SK-N-SH treated with all-trans-retinoic acid at 6 μM for 48 hours (cell line): ENCODE results near the gene SLF1.

ENCODE experiments used
- ARNTL ChIP-seq: fragments of 450-650 bp; formaldehyde crosslinking; IDR thresholded peaks from 2 replicates; pipeline ENCODE4 v1.5.0; 2020; ENCODE audit warnings: low read depth, mild to moderate bottlenecking, moderate library complexity, borderline replicate concordance
- BACH2 ChIP-seq: fragments of 250-450 bp; sonication (Bioruptor Pico); IDR thresholded peaks from 2 replicates; pipeline ENCODE4 v1.9.0; 2021; ENCODE audit warnings: mild to moderate bottlenecking, borderline replicate concordance
- CSRNP3 ChIP-seq: fragments of 250-450 bp; sonication (Bioruptor Pico); IDR thresholded peaks from 2 replicates; pipeline ENCODE4 v1.5.1; 2021; ENCODE audit warnings: mild to moderate bottlenecking, moderate library complexity
- ESRRG ChIP-seq: fragments of 250-450 bp; sonication (Bioruptor Pico); IDR thresholded peaks from 2 replicates; pipeline ENCODE4 v1.6.1; 2021; ENCODE audit warnings: mild to moderate bottlenecking
- GLIS3 ChIP-seq: fragments of 250-450 bp; sonication (Bioruptor Pico); IDR thresholded peaks from 2 replicates; pipeline ENCODE4 v1.5.0; 2020; ENCODE audit warnings: mild to moderate bottlenecking, moderate library complexity
- OSR1 ChIP-seq: fragments of 250-450 bp; sonication (Bioruptor Pico); IDR thresholded peaks from 2 replicates; pipeline ENCODE4 v1.8.0; 2022; ENCODE audit warnings: moderate library complexity, mild to moderate bottlenecking, inconsistent platforms
- PATZ1 ChIP-seq: fragments of 250-450 bp; sonication (Bioruptor Pico); IDR thresholded peaks from 2 replicates; pipeline ENCODE4 v1.8.0; 2020; ENCODE audit warnings: mild to moderate bottlenecking, moderate library complexity, borderline replicate concordance
- RARB ChIP-seq: fragments of 250-450 bp; sonication (Bioruptor Pico); IDR thresholded peaks from 2 replicates; pipeline ENCODE4 v1.8.0; 2021; ENCODE audit warnings: mild to moderate bottlenecking, moderate library complexity
- ZC3H10 ChIP-seq: fragments of 250-450 bp; sonication (Bioruptor Pico); IDR thresholded peaks from 2 replicates; pipeline ENCODE4 v1.5.1; 2021; ENCODE audit warnings: mild to moderate bottlenecking, moderate library complexity
- ZFP3 ChIP-seq: fragments of 250-450 bp; sonication (Bioruptor Pico); IDR thresholded peaks from 2 replicates; pipeline ENCODE4 v1.5.0; 2020; ENCODE audit warnings: mild to moderate bottlenecking, moderate library complexity
- ZNF565 ChIP-seq: fragments of 450-650 bp; formaldehyde crosslinking; conservative IDR thresholded peaks from 2 replicates; pipeline ENCODE4 v1.5.0; 2020; ENCODE audit warnings: low read depth, mild to moderate bottlenecking, moderate library complexity
- TF ChIP-seq, protein P1 (sequence below): fragments of 250-450 bp; sonication (Bioruptor Pico); IDR thresholded peaks from 2 replicates; pipeline ENCODE4 v1.5.0; 2020; ENCODE audit warnings: mild to moderate bottlenecking, moderate library complexity

GRCh38 chr5:94691949-94692348, 73.5 kb downstream of the SLF1 start:
- no peak for TF ChIP-seq CSRNP3 (CRISPR knock-in tag)
- TF ChIP-seq BACH2: no peak
- TF ChIP-seq ESRRG: no peak
- TF ChIP-seq RARB (CRISPR knock-in tag): no peak
- no peak for TF ChIP-seq ZFP3 (CRISPR knock-in tag)
- TF ChIP-seq ZNF565: no peak
- TF ChIP-seq PATZ1 (CRISPR knock-in tag): no peak
- TF ChIP-seq GLIS3 (CRISPR knock-in tag): no peak
- TF ChIP-seq ZC3H10 (CRISPR knock-in tag): no peak
- TF ChIP-seq, protein P1, sequence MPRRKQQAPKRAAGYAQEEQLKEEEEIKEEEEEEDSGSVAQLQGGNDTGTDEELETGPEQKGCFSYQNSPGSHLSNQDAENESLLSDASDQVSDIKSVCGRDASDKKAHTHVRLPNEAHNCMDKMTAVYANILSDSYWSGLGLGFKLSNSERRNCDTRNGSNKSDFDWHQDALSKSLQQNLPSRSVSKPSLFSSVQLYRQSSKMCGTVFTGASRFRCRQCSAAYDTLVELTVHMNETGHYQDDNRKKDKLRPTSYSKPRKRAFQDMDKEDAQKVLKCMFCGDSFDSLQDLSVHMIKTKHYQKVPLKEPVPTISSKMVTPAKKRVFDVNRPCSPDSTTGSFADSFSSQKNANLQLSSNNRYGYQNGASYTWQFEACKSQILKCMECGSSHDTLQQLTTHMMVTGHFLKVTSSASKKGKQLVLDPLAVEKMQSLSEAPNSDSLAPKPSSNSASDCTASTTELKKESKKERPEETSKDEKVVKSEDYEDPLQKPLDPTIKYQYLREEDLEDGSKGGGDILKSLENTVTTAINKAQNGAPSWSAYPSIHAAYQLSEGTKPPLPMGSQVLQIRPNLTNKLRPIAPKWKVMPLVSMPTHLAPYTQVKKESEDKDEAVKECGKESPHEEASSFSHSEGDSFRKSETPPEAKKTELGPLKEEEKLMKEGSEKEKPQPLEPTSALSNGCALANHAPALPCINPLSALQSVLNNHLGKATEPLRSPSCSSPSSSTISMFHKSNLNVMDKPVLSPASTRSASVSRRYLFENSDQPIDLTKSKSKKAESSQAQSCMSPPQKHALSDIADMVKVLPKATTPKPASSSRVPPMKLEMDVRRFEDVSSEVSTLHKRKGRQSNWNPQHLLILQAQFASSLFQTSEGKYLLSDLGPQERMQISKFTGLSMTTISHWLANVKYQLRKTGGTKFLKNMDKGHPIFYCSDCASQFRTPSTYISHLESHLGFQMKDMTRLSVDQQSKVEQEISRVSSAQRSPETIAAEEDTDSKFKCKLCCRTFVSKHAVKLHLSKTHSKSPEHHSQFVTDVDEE (CRISPR knock-in tag): no peak
- TF ChIP-seq OSR1 (CRISPR knock-in tag): no peak
- TF ChIP-seq ARNTL (CRISPR knock-in tag): no peak
